ENCODE measurements around the gene ELF4.

The ELF4 gene

DNA sequence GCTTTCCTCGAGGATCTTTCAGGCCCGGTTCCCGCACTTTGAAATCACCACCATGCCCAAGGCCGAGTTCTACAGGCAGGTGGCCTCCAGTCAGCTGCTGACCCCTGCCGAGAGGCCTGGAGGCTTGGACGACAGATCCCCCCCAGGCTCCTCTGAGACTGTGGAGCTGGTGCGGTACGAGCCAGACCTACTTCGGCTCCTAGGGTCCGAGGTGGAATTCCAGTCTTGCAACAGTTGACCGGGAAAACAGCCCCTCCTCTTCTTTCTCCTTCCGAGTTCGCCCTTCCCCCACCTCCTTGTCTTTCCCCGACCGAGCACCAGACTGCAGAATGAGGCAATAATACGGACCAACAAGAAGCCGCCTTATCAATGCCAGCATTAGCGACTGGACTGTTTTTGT lies 54.4 kb downstream of the ELF4 start:
- ChIA-PET CTCF (interaction anchor here (1.0 kb wide), 1 partner anchor 24 kb away, joined by 4 read pairs; no protein-coding TSS in a partner anchor), POLR2A (no interaction called here)
- H3K4me1 ChIP-seq (ENCODE audit: control insufficient read depth, insufficient read depth, low read length): no peaks in the 10 kb centered on the region

DNA sequence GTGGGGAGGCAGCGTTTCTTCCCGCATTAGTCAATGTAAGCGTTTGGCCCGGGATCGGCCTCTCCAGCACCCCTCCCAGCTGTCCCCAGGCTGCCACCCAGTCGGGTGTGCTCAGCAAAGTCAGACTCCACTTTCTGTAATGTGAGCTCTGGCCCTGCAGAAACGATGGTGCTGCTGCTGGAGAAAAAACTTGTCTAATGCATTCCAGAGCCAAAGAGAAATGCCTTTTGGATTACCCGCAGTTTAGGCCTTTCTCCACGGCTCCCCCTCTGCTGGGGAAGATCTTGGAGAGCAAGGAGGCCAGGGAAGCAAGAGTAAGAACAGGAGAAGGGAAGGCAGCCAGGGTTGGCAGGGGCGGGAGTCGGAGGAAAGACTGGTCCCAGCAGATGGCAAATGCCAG lies 55.2 kb downstream of the ELF4 start:
- no peak for TF ChIP-seq ZNF585B (tag by site-specific recombination; IDR thresholded peaks at IDR 0.05)
- TF ChIP-seq SP3 (tag by site-specific recombination; IDR thresholded peaks at IDR 0.05): no peak
- no peak for TF ChIP-seq ZNF548 (tag by site-specific recombination; IDR thresholded peaks at IDR 0.05)
- no peak overlapping the region for H3K27ac ChIP-seq (ENCODE audit: extremely low read depth, low read depth, low read length)
- H3K9me3 ChIP-seq (ENCODE audit: control insufficient read depth, insufficient read depth, low read depth, low read length): no peaks in the 10 kb centered on the region
- POLR2A ChIA-PET: no interaction called here
- H3K4me3 ChIP-seq (ENCODE audit: low read depth, low read length): no peak overlapping the region
- H3K36me3 ChIP-seq (ENCODE audit: control insufficient read depth in 2 of 2, insufficient read depth in 1 of 2, low read length in 2 of 2): peaks cover 16 to 54% of the 10 kb centered on the region in 2 experiments
- no peaks in the 10 kb centered on the region for H3K4me1 ChIP-seq (ENCODE audit: control insufficient read depth, insufficient read depth, low read length)
- CTCF ChIA-PET: interaction anchor here (1.0 kb wide), 1 partner anchor 25 kb away, joined by 4 read pairs; no protein-coding TSS in a partner anchor

More for the DNA sequence above, 54.4 kb downstream of the ELF4 start:
- H3K9me3 ChIP-seq (ENCODE audit: control insufficient read depth, insufficient read depth, low read depth, low read length): no peaks in the 10 kb centered on the region
- H3K27ac ChIP-seq (ENCODE audit: extremely low read depth, low read depth, low read length): no peak overlapping the region
- TF ChIP-seq OVOL3 (tag by site-specific recombination; IDR thresholded peaks at IDR 0.05) (no peak), ZNF174 (tag by site-specific recombination; IDR thresholded peaks at IDR 0.05) (no peak), ZBTB20 (tag by site-specific recombination; IDR thresholded peaks at IDR 0.05) (no peak), ZNF19 (tag by site-specific recombination; IDR thresholded peaks at IDR 0.05; ENCODE audit: low read depth) (no peak), KLF1 (tag by site-specific recombination; IDR thresholded peaks at IDR 0.05) (no peak), ZNF514 (tag by site-specific recombination; IDR thresholded peaks at IDR 0.05) (no peak), ZNF426 (tag by site-specific recombination; IDR thresholded peaks at IDR 0.05) (no peak), REPIN1 (tag by site-specific recombination; IDR thresholded peaks at IDR 0.05; ENCODE audit: low read depth) (no peak), ZBTB17 (tag by site-specific recombination; IDR thresholded peaks at IDR 0.05) (no peak), KLF10 (tag by site-specific recombination; IDR thresholded peaks at IDR 0.05) (no peak), TCF7L2 (IDR thresholded peaks at IDR 0.05; ENCODE audit: borderline replicate concordance, low read depth, low read length) (no peak), ZNF785 (tag by site-specific recombination; IDR thresholded peaks at IDR 0.05) (no peak), ZNF580 (tag by site-specific recombination; IDR thresholded peaks at IDR 0.05) (no peak)
- H3K4me3 ChIP-seq (ENCODE audit: low read depth, low read length): no peak overlapping the region
- H3K36me3 ChIP-seq (ENCODE audit: control insufficient read depth in 2 of 2, insufficient read depth in 1 of 2, low read length in 2 of 2): peaks cover 16 to 47% of the 10 kb centered on the region in 2 experiments

- H3K27ac ChIP-seq (ENCODE audit: extremely low read depth, low read depth, low read length): no peak overlapping the region
- peaks cover 27 to 64% of the 10 kb centered on the region in 2 experiments for H3K36me3 ChIP-seq (ENCODE audit: control insufficient read depth in 2 of 2, insufficient read depth in 1 of 2, low read length in 2 of 2)
- no peaks in the 10 kb centered on the region for H3K9me3 ChIP-seq (ENCODE audit: control insufficient read depth, insufficient read depth, low read depth, low read length)
- CTCF ChIA-PET: interaction anchor here (1.0 kb wide), 1 partner anchor 19 kb away, joined by 3 read pairs; no protein-coding TSS in a partner anchor
- TF ChIP-seq, protein P1, sequence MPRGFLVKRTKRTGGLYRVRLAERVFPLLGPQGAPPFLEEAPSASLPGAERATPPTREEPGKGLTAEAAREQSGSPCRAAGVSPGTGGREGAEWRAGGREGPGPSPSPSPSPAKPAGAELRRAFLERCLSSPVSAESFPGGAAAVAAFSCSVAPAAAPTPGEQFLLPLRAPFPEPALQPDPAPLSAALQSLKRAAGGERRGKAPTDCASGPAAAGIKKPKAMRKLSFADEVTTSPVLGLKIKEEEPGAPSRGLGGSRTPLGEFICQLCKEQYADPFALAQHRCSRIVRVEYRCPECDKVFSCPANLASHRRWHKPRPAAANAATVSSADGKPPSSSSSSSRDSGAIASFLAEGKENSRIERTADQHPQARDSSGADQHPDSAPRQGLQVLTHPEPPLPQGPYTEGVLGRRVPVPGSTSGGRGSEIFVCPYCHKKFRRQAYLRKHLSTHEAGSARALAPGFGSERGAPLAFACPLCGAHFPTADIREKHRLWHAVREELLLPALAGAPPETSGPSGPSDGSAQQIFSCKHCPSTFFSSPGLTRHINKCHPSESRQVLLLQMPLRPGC (tag by site-specific recombination; IDR thresholded peaks at IDR 0.05): no peak
- TF ChIP-seq ZNF157 (tag by site-specific recombination; IDR thresholded peaks at IDR 0.05) (no peak), KLF1 (tag by site-specific recombination; IDR thresholded peaks at IDR 0.05) (peak; percentile 69), ZNF571 (tag by site-specific recombination; IDR thresholded peaks at IDR 0.05) (no peak), ZFP69B (tag by site-specific recombination; IDR thresholded peaks at IDR 0.05) (no peak), ZNF785 (tag by site-specific recombination; IDR thresholded peaks at IDR 0.05) (no peak), ZNF341 (tag by site-specific recombination; IDR thresholded peaks at IDR 0.05; ENCODE audit: low read depth) (no peak)
- TF ChIP-seq, protein P2, sequence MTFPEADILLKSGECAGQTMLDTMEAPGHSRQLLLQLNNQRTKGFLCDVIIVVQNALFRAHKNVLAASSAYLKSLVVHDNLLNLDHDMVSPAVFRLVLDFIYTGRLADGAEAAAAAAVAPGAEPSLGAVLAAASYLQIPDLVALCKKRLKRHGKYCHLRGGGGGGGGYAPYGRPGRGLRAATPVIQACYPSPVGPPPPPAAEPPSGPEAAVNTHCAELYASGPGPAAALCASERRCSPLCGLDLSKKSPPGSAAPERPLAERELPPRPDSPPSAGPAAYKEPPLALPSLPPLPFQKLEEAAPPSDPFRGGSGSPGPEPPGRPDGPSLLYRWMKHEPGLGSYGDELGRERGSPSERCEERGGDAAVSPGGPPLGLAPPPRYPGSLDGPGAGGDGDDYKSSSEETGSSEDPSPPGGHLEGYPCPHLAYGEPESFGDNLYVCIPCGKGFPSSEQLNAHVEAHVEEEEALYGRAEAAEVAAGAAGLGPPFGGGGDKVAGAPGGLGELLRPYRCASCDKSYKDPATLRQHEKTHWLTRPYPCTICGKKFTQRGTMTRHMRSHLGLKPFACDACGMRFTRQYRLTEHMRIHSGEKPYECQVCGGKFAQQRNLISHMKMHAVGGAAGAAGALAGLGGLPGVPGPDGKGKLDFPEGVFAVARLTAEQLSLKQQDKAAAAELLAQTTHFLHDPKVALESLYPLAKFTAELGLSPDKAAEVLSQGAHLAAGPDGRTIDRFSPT (tag by site-specific recombination; IDR thresholded peaks at IDR 0.05): no peak
- H3K4me3 ChIP-seq (ENCODE audit: low read depth, low read length): no peak overlapping the region
- H3K4me1 ChIP-seq (ENCODE audit: control insufficient read depth, insufficient read depth, low read length): no peaks in the 10 kb centered on the region
- POLR2A ChIA-PET: interaction anchor here (0.6 kb wide), 1 partner anchor 20 kb away, joined by 8 read pairs; no protein-coding TSS in a partner anchor
Observed at GRCh38 chrX:130053236-130053635, 57.1 kb downstream of the ELF4 start.
